ENCODE results near the gene ZNF219.

ZNF219 gene

DNA sequence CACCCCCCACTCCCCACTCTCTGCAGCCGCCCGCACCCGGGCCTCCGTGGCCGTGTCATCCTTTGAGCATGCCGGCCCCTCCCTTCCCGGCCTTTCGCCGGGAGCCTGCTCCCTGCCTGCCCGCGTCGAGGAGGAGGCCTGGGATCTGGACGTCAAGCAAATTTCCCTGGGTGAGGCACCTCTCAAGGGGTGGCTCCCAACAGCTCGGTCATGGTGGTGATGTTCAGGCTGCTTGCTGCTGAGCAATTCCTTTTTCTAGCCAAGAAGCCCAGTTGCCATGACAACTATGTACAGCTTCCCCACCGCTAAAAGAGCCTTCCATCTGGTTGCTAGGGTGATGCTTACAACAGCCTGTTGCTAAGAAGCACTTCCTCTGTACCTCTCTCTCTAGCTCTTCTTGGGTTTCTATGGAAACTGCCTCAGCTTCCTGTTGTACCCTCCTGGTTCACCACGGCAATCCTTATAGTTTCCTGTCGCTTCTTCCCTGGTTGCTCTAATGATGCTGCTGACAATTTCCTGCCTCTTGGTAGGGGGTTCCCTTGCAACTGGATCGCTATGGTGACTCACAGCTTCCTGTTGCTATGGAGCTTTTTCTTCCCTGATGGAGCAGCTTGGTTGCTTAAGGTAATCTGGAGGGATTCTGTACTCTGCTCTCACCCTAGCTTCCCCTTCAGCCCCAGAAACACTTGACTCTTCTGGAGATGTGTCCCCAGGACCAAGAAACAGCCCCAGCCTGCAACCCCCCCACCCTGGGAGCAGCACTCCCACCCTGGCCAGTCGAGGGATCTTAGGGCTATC lies 11.0 kb downstream of the ZNF219 start:
- DNase-seq (ENCODE audit: low read depth, low spot score): no peak
- Histone ChIP-seq H3K27me3 (ENCODE audit: insufficient read depth, insufficient read length) (no peaks in the 10 kb centered on the region), H3K4me1 (ENCODE audit: insufficient read depth, insufficient read length) (no peaks in the 10 kb centered on the region), H3K36me3 (ENCODE audit: insufficient read depth, insufficient read length, low read length) (peaks cover 94% of the 10 kb centered on the region), H3K4me3 (ENCODE audit: insufficient read length, low read depth) (no peak overlapping the region), H3K9me3 (ENCODE audit: insufficient read depth, low read length) (no peaks in the 10 kb centered on the region; the same call in 1 of the 2 replicates), H3K9ac (ENCODE audit: insufficient read length, low read depth) (no peak overlapping the region)
- no peak for TF ChIP-seq ZNF274 (IDR thresholded peaks at IDR 0.05; ENCODE audit: low read depth, low read length)
- no peak for TF ChIP-seq YY1 (IDR thresholded peaks at IDR 0.05; ENCODE audit: insufficient read depth, insufficient read length)
- TF ChIP-seq SUZ12 (IDR thresholded peaks at IDR 0.05; ENCODE audit: extremely low read depth, insufficient read depth, insufficient read length): no peak

DNA sequence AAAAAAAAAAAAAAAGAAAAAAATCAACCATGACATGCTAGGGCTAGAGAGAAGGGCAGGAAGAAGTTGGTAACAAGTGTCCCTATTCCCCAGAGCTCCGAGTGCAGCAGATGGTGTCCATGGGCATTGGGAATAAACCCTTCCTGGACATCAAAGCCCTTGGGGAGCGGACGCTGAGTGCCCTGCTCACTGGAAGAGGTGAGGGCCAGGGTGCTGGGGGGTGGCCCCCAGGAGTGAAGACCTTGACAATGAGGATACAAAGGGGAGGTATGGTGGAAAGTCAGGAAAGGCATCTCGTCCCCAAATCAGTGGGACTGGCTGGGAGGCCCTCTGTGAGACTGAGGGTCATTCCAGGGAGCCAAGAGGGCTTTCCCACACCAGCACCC lies 11.6 kb downstream of the ZNF219 start:
- peaks cover 94% of the 10 kb centered on the region for H3K36me3 ChIP-seq (ENCODE audit: insufficient read depth, insufficient read length, low read length)
- H3K4me1 ChIP-seq (ENCODE audit: insufficient read depth, insufficient read length): no peaks in the 10 kb centered on the region
- no peaks in the 10 kb centered on the region for H3K27me3 ChIP-seq (ENCODE audit: insufficient read depth, insufficient read length)
- no peak overlapping the region for H3K9ac ChIP-seq (ENCODE audit: insufficient read length, low read depth)
- TF ChIP-seq ZNF274 (IDR thresholded peaks at IDR 0.05; ENCODE audit: low read depth, low read length) (no peak), SUZ12 (IDR thresholded peaks at IDR 0.05; ENCODE audit: extremely low read depth, insufficient read depth, insufficient read length) (no peak), YY1 (IDR thresholded peaks at IDR 0.05; ENCODE audit: insufficient read depth, insufficient read length) (no peak)
- no peak for DNase-seq (ENCODE audit: low read depth, low spot score)
- no peak overlapping the region for H3K4me3 ChIP-seq (ENCODE audit: insufficient read length, low read depth)
- H3K9me3 ChIP-seq (ENCODE audit: insufficient read depth, low read length): no peaks in the 10 kb centered on the region

DNA sequence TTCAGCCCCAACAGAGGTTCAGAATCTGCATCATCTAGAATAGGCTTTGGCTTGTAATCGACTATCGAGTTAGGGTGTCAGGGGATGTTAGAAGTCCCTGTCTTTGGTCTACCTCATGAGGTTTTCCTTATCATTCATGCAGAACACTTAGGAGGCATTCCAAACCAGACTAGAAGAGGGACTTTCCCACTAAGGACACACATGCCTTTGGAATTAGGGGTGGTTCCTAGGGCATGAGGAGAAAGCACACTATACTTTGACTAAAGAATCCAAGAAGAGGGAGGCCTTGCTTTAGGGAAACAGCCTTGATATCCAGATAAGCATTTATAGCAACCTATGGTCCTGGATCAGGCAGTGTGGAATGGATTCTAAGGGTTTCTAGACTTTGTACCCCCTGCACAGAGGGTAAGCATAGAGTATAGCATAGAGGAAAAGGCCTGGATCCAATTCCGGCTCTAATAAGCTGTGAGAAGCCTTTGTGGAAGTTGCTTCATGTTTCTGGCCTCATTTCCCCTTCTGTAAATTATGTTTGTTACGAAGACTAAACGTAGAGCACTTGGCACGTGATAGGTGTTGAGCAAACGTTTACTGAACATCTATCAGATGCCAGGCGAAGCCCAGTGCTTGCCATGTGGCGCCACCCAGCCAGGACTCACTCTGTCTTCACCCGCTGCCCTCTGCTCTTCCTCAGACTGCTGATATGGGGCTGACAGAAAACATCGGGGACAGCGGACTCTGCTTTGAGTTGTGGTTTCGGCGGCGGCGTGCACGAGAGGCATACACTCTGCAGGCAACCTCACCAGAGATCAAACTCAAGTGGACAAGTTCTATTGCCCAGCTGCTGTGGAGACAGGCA lies 13.2 kb downstream of the ZNF219 start:
- H3K4me1 ChIP-seq (ENCODE audit: insufficient read depth, insufficient read length): no peaks in the 10 kb centered on the region
- no peak overlapping the region for H3K4me3 ChIP-seq (ENCODE audit: insufficient read length, low read depth)
- H3K9me3 ChIP-seq (ENCODE audit: insufficient read depth, low read length): no peaks in the 10 kb centered on the region
- no peaks in the 10 kb centered on the region for H3K27me3 ChIP-seq (ENCODE audit: insufficient read depth, insufficient read length)
- TF ChIP-seq SUZ12 (IDR thresholded peaks at IDR 0.05; ENCODE audit: extremely low read depth, insufficient read depth, insufficient read length) (no peak), ZNF274 (IDR thresholded peaks at IDR 0.05; ENCODE audit: low read depth, low read length) (no peak), YY1 (IDR thresholded peaks at IDR 0.05; ENCODE audit: insufficient read depth, insufficient read length) (no peak)
- DNase-seq (ENCODE audit: low read depth, low spot score): no peak
- H3K36me3 ChIP-seq (ENCODE audit: insufficient read depth, insufficient read length, low read length): peaks cover 94% of the 10 kb centered on the region
- H3K9ac ChIP-seq (ENCODE audit: insufficient read length, low read depth): no peak overlapping the region

DNA sequence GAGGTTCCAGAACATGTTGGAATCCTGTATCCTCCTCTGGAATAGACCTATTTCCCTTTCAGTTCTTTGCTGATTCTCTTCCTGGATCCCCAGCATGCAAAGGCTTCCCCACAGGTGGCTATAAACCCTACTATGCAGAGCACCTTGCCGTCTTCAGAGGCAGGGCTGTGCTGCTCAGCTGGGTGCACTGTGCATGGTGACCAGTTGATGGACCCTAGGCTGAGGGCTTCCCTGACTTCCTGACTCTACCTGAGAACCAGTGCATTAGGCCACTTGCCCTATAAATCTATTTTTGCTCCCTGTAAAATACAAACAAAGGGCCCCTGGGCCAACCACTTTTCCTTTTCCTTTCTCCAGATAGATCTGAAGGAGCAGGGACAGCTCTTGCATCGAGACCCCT lies 14.1 kb downstream of the ZNF219 start:
- Histone ChIP-seq H3K4me1 (ENCODE audit: insufficient read depth, insufficient read length) (no peaks in the 10 kb centered on the region), H3K36me3 (ENCODE audit: insufficient read depth, insufficient read length, low read length) (peaks cover 94% of the 10 kb centered on the region), H3K27me3 (ENCODE audit: insufficient read depth, insufficient read length) (no peaks in the 10 kb centered on the region), H3K9ac (ENCODE audit: insufficient read length, low read depth) (no peak overlapping the region), H3K9me3 (ENCODE audit: insufficient read depth, low read length) (no peaks in the 10 kb centered on the region), H3K4me3 (ENCODE audit: insufficient read length, low read depth) (no peak overlapping the region)
- TF ChIP-seq YY1 (IDR thresholded peaks at IDR 0.05; ENCODE audit: insufficient read depth, insufficient read length): no peak
- TF ChIP-seq SUZ12 (IDR thresholded peaks at IDR 0.05; ENCODE audit: extremely low read depth, insufficient read depth, insufficient read length): no peak
- no peak for TF ChIP-seq ZNF274 (IDR thresholded peaks at IDR 0.05; ENCODE audit: low read depth, low read length)
- no peak for DNase-seq (ENCODE audit: low read depth, low spot score)

DNA sequence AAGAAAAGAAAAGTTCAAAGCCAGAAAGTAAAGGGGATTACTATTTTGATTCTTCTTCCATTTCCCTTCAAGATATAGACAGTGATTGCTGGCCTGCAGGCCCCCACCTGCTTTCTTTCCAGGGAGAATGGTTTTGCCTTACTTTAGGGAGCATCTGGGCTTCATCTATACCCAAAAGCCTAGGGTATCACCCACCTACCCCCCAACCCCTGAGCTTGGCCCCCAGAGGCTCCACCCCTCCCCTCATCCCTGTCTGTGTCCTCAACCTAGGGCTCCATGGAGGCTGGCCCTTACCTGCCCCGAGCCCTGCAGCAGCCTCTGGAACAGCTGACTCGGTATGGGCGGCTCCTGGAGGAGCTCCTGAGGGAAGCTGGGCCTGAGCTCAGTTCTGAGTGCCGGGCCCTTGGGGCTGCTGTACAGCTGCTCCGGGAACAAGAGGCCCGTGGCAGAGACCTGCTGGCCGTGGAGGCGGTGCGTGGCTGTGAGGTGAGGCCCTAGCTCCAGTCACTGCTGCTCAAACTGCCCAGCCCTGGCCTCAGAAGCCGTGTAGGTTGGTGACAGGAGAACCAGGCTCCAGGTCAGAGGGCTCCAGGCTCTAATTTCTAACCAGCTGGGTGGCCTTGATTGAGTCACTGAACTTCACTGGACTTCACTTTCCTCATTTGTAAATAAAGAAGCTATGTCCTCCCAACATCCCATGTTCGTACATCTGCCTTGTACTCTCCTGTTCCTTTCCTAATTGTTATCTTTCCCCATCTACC lies 14.7 kb downstream of the ZNF219 start:
- no peaks in the 10 kb centered on the region for H3K9me3 ChIP-seq (ENCODE audit: insufficient read depth, low read length)
- DNase-seq (ENCODE audit: low read depth, low spot score): no peak
- H3K36me3 ChIP-seq (ENCODE audit: insufficient read depth, insufficient read length, low read length): peaks cover 94% of the 10 kb centered on the region
- H3K9ac ChIP-seq (ENCODE audit: insufficient read length, low read depth): no peak overlapping the region
- no peak overlapping the region for H3K4me3 ChIP-seq (ENCODE audit: insufficient read length, low read depth)
- TF ChIP-seq SUZ12 (IDR thresholded peaks at IDR 0.05; ENCODE audit: extremely low read depth, insufficient read depth, insufficient read length): no peak
- no peak for TF ChIP-seq YY1 (IDR thresholded peaks at IDR 0.05; ENCODE audit: insufficient read depth, insufficient read length)
- no peak for TF ChIP-seq ZNF274 (IDR thresholded peaks at IDR 0.05; ENCODE audit: low read depth, low read length)
- H3K4me1 ChIP-seq (ENCODE audit: insufficient read depth, insufficient read length): no peaks in the 10 kb centered on the region
- no peaks in the 10 kb centered on the region for H3K27me3 ChIP-seq (ENCODE audit: insufficient read depth, insufficient read length)

DNA sequence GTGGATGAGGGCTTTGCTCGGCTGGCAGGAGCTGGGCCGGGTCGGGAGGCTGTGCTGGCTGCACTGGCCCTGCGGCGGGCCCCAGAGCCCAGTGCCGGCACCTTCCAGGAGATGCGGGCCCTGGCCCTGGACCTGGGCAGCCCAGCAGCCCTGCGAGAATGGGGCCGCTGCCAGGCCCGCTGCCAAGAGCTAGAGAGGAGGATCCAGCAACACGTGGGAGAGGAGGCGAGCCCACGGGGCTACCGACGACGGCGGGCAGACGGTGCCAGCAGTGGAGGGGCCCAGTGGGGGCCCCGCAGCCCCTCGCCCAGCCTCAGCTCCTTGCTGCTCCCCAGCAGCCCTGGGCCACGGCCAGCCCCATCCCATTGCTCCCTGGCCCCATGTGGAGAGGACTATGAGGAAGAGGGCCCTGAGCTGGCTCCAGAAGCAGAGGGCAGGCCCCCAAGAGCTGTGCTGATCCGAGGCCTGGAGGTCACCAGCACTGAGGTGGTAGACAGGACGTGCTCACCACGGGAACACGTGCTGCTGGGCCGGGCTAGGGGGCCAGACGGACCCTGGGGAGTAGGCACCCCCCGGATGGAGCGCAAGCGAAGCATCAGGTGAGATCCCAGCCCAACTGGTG lies 16.8 kb downstream of the ZNF219 start:
- peaks cover 96% of the 10 kb centered on the region for H3K36me3 ChIP-seq (ENCODE audit: insufficient read depth, insufficient read length, low read length)
- no peak overlapping the region for H3K4me3 ChIP-seq (ENCODE audit: insufficient read length, low read depth)
- H3K4me1 ChIP-seq (ENCODE audit: insufficient read depth, insufficient read length): no peaks in the 10 kb centered on the region
- TF ChIP-seq ZNF274 (IDR thresholded peaks at IDR 0.05; ENCODE audit: low read depth, low read length) (no peak), SUZ12 (IDR thresholded peaks at IDR 0.05; ENCODE audit: extremely low read depth, insufficient read depth, insufficient read length) (no peak), YY1 (IDR thresholded peaks at IDR 0.05; ENCODE audit: insufficient read depth, insufficient read length) (no peak)
- H3K9me3 ChIP-seq (ENCODE audit: insufficient read depth, low read length): no peaks in the 10 kb centered on the region
- DNase-seq (ENCODE audit: low read depth, low spot score): no peak
- H3K9ac ChIP-seq (ENCODE audit: insufficient read length, low read depth): no peak overlapping the region
- H3K27me3 ChIP-seq (ENCODE audit: insufficient read depth, insufficient read length): no peaks in the 10 kb centered on the region

All from NT2/D1 (cell line).